ENCODE measurements around the gene ATRAID. TPM values are rescaled to one million over a fixed set of nuclear protein-coding genes. Genes with fewer than 3 reads are reported as not detected.

ATRAID gene
- total RNA-seq, 1 donor = 166 TPM

- peak; percentile 46 for DNase-seq (ENCODE audit: low read depth)
- peak overlapping the region; percentile 45 for H3K4me3 ChIP-seq (ENCODE audit: low read depth, low read length)
Observed at GRCh38 chr2:27264753-27265535, 53.1 kb downstream of the ATRAID start.

GRCh38 chr2:27265536-27265870, 53.7 kb downstream of the ATRAID start:
- no peak for DNase-seq (ENCODE audit: low read depth)
- no peak for TF ChIP-seq CTCF (IDR thresholded peaks at IDR 0.05; ENCODE audit: insufficient read depth, low read depth, low read length)
- no peak overlapping the region for H3K4me3 ChIP-seq (ENCODE audit: low read depth, low read length)

More at GRCh38 chr2:27264753-27265535, 53.1 kb downstream of the ATRAID start:
- TF ChIP-seq CTCF (IDR thresholded peaks at IDR 0.05; ENCODE audit: insufficient read depth, low read depth, low read length) = peak; percentile 56

Other genes with a start within 250 kb of the ATRAID start
- 3.5 TPM in 2 replicates for gene MAPRE3, start 241.4 kb upstream of the ATRAID start, total RNA-seq
- gene TMEM214, start 179.1 kb upstream of the ATRAID start, total RNA-seq = 57.7 and 70.4 TPM in 2 replicates
- 27.7 and 35.0 TPM in 2 replicates for gene AGBL5, start 160.4 kb upstream of the ATRAID start, total RNA-seq
- gene OST4, start 140.4 kb upstream of the ATRAID start, total RNA-seq = 239 and 282 TPM in 2 replicates
- 144 and 160 TPM in 2 replicates for gene EMILIN1, start 133.4 kb upstream of the ATRAID start, total RNA-seq
- 0.97 and 1.3 TPM in 2 replicates for gene KHK, start 125.3 kb upstream of the ATRAID start, total RNA-seq
- gene CGREF1, start 92.9 kb upstream of the ATRAID start, total RNA-seq = under 0.01 TPM in 2 replicates
- gene ABHD1, start 88.2 kb upstream of the ATRAID start, total RNA-seq = under 0.01 TPM in 1 of 2 replicates, not detected in the other
- gene PREB, start 77.4 kb upstream of the ATRAID start, total RNA-seq = 39.3 and 45.3 TPM in 2 replicates
- not detected in 2 replicates for gene PRR30, start 72.6 kb upstream of the ATRAID start, total RNA-seq
- gene TCF23, start 63.0 kb upstream of the ATRAID start, total RNA-seq = not detected in 2 replicates
- 20.9 and 25.9 TPM in 2 replicates for gene SLC5A6, start 227 bp downstream of the ATRAID start, total RNA-seq
- 32.4 and 43.8 TPM in 2 replicates for gene CAD, start 5.3 kb downstream of the ATRAID start, total RNA-seq
- gene SLC30A3, start 51.0 kb downstream of the ATRAID start, total RNA-seq = 0.32 TPM in 1 of 2 replicates, not detected in the other
- gene DNAJC5G, start 63.4 kb downstream of the ATRAID start, total RNA-seq = not detected in 2 replicates
- not detected in 2 replicates for gene TRIM54, start 70.4 kb downstream of the ATRAID start, total RNA-seq
- 0.43 and 0.64 TPM in 2 replicates for gene UCN, start 96.4 kb downstream of the ATRAID start, total RNA-seq
- 57.0 and 73.8 TPM in 2 replicates for gene MPV17, start 111.1 kb downstream of the ATRAID start, total RNA-seq
- 30.9 and 36.7 TPM in 2 replicates for gene GTF3C2, start 144.7 kb downstream of the ATRAID start, total RNA-seq
- gene EIF2B4, start 158.3 kb downstream of the ATRAID start, total RNA-seq = 28.9 and 29.3 TPM in 2 replicates
- gene SNX17, start 158.6 kb downstream of the ATRAID start, total RNA-seq = 166 and 169 TPM in 2 replicates
- gene ZNF513, start 168.7 kb downstream of the ATRAID start, total RNA-seq = 11.7 and 11.9 TPM in 2 replicates
- 60.6 and 63.9 TPM in 2 replicates for gene PPM1G, start 197.6 kb downstream of the ATRAID start, total RNA-seq
- gene NRBP1, start 216.6 kb downstream of the ATRAID start, total RNA-seq = 110 and 125 TPM in 2 replicates
- not detected in 2 replicates for gene KRTCAP3, start 230.3 kb downstream of the ATRAID start, total RNA-seq